Astrocyte (in vitro differentiated cells and primary cell): ENCODE results near the gene POLR2E.

Experiments used
- EZH2 ChIP-seq: IDR thresholded peaks from 2 replicates; pipeline ENCODE4 v1.6.1; 2012; ENCODE audit warnings: mild to moderate bottlenecking, low read length, inconsistent platforms; ENCODE audit not compliant: insufficient read depth
- TF ChIP-seq, protein P1 (sequence below): IDR thresholded peaks from 2 replicates; pipeline ENCODE4 v1.5.1; 2011; ENCODE audit warnings: low read depth, mild to moderate bottlenecking, inconsistent platforms, low read length, moderate library complexity; ENCODE audit not compliant: insufficient read depth

DNA sequence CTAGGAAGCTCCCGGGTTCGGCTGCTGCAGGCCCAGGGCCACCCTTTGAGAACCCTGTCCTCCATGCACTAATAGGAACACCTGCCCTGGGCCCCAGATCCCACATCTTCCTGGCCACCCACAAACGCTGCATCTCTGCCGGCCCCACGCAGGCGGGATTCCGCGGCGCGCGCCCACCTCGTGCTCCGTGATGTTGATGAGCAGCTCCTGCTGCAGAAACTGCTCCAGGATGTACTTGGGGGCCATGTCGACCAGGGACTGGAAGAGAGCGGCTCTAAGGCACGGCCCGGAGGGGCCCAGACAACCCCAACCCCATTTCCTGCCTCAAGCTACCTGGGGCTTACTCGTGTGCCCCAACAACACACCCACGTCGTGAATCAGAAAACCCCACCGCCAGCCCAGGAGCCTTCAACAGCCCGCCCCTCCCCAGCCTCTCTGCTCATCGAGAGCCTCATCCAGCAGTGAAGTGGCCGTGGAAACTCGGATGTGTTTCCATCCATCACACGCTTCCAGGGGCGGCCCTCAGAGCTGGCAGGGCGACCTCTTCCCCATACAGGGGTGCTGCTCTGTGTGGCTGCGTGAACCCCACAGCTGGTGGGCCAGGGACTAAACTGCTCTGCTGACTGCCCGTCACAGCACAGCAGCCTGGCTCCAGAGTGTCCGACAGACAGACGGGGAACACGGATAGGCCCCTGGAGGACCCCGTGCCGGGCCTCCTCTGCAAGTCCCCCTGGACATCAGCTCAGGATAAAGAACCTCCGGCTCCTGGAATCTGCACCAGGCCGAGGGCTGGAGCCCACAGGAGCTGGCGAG lies 4.2 kb downstream of the POLR2E start:
- TF ChIP-seq, protein P1, sequence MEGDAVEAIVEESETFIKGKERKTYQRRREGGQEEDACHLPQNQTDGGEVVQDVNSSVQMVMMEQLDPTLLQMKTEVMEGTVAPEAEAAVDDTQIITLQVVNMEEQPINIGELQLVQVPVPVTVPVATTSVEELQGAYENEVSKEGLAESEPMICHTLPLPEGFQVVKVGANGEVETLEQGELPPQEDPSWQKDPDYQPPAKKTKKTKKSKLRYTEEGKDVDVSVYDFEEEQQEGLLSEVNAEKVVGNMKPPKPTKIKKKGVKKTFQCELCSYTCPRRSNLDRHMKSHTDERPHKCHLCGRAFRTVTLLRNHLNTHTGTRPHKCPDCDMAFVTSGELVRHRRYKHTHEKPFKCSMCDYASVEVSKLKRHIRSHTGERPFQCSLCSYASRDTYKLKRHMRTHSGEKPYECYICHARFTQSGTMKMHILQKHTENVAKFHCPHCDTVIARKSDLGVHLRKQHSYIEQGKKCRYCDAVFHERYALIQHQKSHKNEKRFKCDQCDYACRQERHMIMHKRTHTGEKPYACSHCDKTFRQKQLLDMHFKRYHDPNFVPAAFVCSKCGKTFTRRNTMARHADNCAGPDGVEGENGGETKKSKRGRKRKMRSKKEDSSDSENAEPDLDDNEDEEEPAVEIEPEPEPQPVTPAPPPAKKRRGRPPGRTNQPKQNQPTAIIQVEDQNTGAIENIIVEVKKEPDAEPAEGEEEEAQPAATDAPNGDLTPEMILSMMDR = no peak
- no peak for TF ChIP-seq EZH2
